DMS 273 treated with DMSO at 0.1 percent for 48 hours (cell line): ENCODE data around the gene DYRK3.
A peak's percentile ranks its signal among the peaks of the same experiment; 100 is the strongest.

Experiments used
- DNase-seq: peaks from one replicate; lab custom pipeline; 2025; lab: John Stamatoyannopoulos, UW

DYRK3 gene

GRCh38 chr1:206661161-206661820 is 26.0 kb downstream of the DYRK3 start:
- no peak for DNase-seq

GRCh38 chr1:206662396-206663092 is 27.2 kb downstream of the DYRK3 start:
- no peak for DNase-seq

GRCh38 chr1:206663362-206663761 is 28.0 kb downstream of the DYRK3 start:
- DNase-seq: no peak

GRCh38 chr1:206663832-206664652 is 28.7 kb downstream of the DYRK3 start:
- peak; percentile 24 for DNase-seq

- DNase-seq: no peak
Measured at GRCh38 chr1:206664740-206665139, 29.4 kb downstream of the DYRK3 start.

GRCh38 chr1:206666031-206666561 is 30.8 kb downstream of the DYRK3 start:
- no peak for DNase-seq

- no peak for DNase-seq
Measured at GRCh38 chr1:206666954-206667665, 31.8 kb downstream of the DYRK3 start.

- DNase-seq: no peak
Measured at GRCh38 chr1:206668351-206668750, 33.0 kb downstream of the DYRK3 start.

- DNase-seq: no peak
Measured at GRCh38 chr1:206668874-206669410, 33.6 kb downstream of the DYRK3 start.

GRCh38 chr1:206672011-206672688 is 36.8 kb downstream of the DYRK3 start:
- DNase-seq: no peak

GRCh38 chr1:206672844-206673758 is 37.8 kb downstream of the DYRK3 start:
- DNase-seq: no peak

GRCh38 chr1:206674236-206674635 is 38.9 kb downstream of the DYRK3 start:
- DNase-seq: no peak

- DNase-seq: no peak
Measured at GRCh38 chr1:206674745-206675175, 39.4 kb downstream of the DYRK3 start.

- DNase-seq: no peak
Measured at GRCh38 chr1:206676499-206676898, 41.2 kb downstream of the DYRK3 start.

GRCh38 chr1:206678490-206678889 is 43.2 kb downstream of the DYRK3 start:
- no peak for DNase-seq

GRCh38 chr1:206679738-206680211 is 44.4 kb downstream of the DYRK3 start:
- DNase-seq: no peak

GRCh38 chr1:206680279-206680678 is 44.9 kb downstream of the DYRK3 start:
- no peak for DNase-seq

- no peak for DNase-seq
Measured at GRCh38 chr1:206681359-206681758, 46.0 kb downstream of the DYRK3 start.

- no peak for DNase-seq
Measured at GRCh38 chr1:206682111-206682510, 46.8 kb downstream of the DYRK3 start.

- no peak for DNase-seq
Measured at GRCh38 chr1:206683313-206683712, 48.0 kb downstream of the DYRK3 start.
